GM23338 (cell line): ENCODE measurements around the gene RPL31.

Experiments used
- EZH2 ChIP-seq: fragments of 200-600 bp; sonication (generic); IDR thresholded peaks from one replicate; pipeline ENCODE4 v1.8.0; 2017; ENCODE audit warnings: antibody characterized with exemption, mild to moderate bottlenecking, low read depth; ENCODE audit not compliant: unreplicated experiment
- TF ChIP-seq, protein P1 (sequence below), 2 experiments: fragments of 200-600 bp in 1 of 2; sonication (generic) in 1 of 2; conservative IDR thresholded peaks; 2 replicates each; pipeline versions ENCODE4 v1.5.1 to v1.6.1; 2016 to 2017; ENCODE audit warnings: antibody characterized with exemption in 2 of 2, low read depth in 2 of 2, mild to moderate bottlenecking in 2 of 2, moderate library complexity in 1 of 2

DNA sequence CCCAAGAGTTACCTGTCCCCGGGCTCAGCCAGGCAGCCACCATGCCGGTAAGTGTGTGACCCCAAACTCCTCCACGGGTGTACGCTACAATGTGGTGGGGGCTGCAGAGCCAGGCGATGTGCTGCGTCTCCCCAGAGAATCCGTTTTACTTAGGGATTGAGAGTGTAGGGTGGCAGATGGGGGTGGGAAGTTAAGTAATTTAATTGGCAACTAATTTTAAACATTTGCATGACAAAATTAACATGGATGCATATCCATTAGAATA, 26.6 kb upstream of the RPL31 start:
- no peak for TF ChIP-seq EZH2
- TF ChIP-seq, protein P1, sequence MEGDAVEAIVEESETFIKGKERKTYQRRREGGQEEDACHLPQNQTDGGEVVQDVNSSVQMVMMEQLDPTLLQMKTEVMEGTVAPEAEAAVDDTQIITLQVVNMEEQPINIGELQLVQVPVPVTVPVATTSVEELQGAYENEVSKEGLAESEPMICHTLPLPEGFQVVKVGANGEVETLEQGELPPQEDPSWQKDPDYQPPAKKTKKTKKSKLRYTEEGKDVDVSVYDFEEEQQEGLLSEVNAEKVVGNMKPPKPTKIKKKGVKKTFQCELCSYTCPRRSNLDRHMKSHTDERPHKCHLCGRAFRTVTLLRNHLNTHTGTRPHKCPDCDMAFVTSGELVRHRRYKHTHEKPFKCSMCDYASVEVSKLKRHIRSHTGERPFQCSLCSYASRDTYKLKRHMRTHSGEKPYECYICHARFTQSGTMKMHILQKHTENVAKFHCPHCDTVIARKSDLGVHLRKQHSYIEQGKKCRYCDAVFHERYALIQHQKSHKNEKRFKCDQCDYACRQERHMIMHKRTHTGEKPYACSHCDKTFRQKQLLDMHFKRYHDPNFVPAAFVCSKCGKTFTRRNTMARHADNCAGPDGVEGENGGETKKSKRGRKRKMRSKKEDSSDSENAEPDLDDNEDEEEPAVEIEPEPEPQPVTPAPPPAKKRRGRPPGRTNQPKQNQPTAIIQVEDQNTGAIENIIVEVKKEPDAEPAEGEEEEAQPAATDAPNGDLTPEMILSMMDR (conservative IDR thresholded peaks at IDR 0.05; ENCODE audit: low read depth in 2 of 2), result no peak
